ENCODE data around the gene TRA2B.

The TRA2B gene

GRCh38 chr3:185949515-185949914 is 11.7 kb upstream of the TRA2B start:
- no peak for DNase-seq

- DNase-seq = no peak
Observed at GRCh38 chr3:185948292-185948691, 10.5 kb upstream of the TRA2B start.

GRCh38 chr3:185943760-185944106 is 5.9 kb upstream of the TRA2B start:
- no peak for DNase-seq

GRCh38 chr3:185942907-185943759 is 5.3 kb upstream of the TRA2B start:
- peak; percentile 89 for DNase-seq

GRCh38 chr3:185942396-185942795 is 4.6 kb upstream of the TRA2B start:
- no peak for DNase-seq

- no peak for DNase-seq
Observed at GRCh38 chr3:185940951-185941350, 3.1 kb upstream of the TRA2B start.

GRCh38 chr3:185939721-185940120 is 1.9 kb upstream of the TRA2B start:
- no peak for DNase-seq

- peak; percentile 91 for DNase-seq
Observed at GRCh38 chr3:185936814-185937688, 763 bp downstream of the TRA2B start.

- no peak for DNase-seq
Observed at GRCh38 chr3:185936273-185936629, 1.6 kb downstream of the TRA2B start.

GRCh38 chr3:185935465-185936272 is 2.1 kb downstream of the TRA2B start:
- no peak for DNase-seq

GRCh38 chr3:185934767-185935464 is 2.9 kb downstream of the TRA2B start:
- DNase-seq = no peak

GRCh38 chr3:185934174-185934557 is 3.6 kb downstream of the TRA2B start:
- DNase-seq = no peak

- no peak for DNase-seq
Observed at GRCh38 chr3:185933374-185934173, 4.2 kb downstream of the TRA2B start.

GRCh38 chr3:185931777-185932612 is 5.8 kb downstream of the TRA2B start:
- no peak for DNase-seq

- no peak for DNase-seq
Observed at GRCh38 chr3:185930393-185931107, 7.3 kb downstream of the TRA2B start.

GRCh38 chr3:185929192-185930151 is 8.3 kb downstream of the TRA2B start:
- DNase-seq = no peak

- DNase-seq = no peak
Observed at GRCh38 chr3:185928496-185928895, 9.3 kb downstream of the TRA2B start.

GRCh38 chr3:185927501-185928200 is 10.2 kb downstream of the TRA2B start:
- DNase-seq = no peak
